ENCODE measurements around the gene ANKIB1.

DNA sequence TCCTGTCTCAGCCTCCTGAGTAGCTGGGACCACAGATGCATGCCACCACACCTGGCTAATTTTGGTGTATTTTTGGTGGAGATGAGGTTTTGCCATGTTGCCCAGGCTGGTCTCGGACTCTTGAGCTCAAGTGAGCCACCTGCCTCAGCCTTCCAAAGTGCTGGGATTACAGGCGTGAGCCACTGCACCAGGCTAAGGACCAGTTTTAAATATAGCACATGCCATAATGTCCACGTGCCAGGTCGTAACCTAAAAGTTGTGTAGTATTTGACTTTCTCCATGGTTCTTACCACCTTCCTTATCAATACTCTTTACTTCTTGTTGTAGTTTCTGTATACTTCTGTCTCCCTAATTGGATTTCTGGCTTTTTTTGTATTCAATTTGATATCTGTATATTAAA lies 13.3 kb downstream of the ANKIB1 start:
- TF ChIP-seq ZNF138 (tag by site-specific recombination; IDR thresholded peaks at IDR 0.05; ENCODE audit: borderline replicate concordance), result no peak
- TF ChIP-seq, protein P1, sequence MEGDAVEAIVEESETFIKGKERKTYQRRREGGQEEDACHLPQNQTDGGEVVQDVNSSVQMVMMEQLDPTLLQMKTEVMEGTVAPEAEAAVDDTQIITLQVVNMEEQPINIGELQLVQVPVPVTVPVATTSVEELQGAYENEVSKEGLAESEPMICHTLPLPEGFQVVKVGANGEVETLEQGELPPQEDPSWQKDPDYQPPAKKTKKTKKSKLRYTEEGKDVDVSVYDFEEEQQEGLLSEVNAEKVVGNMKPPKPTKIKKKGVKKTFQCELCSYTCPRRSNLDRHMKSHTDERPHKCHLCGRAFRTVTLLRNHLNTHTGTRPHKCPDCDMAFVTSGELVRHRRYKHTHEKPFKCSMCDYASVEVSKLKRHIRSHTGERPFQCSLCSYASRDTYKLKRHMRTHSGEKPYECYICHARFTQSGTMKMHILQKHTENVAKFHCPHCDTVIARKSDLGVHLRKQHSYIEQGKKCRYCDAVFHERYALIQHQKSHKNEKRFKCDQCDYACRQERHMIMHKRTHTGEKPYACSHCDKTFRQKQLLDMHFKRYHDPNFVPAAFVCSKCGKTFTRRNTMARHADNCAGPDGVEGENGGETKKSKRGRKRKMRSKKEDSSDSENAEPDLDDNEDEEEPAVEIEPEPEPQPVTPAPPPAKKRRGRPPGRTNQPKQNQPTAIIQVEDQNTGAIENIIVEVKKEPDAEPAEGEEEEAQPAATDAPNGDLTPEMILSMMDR (tag by site-specific recombination; IDR thresholded peaks at IDR 0.05), result no peak
- TF ChIP-seq, protein P2, sequence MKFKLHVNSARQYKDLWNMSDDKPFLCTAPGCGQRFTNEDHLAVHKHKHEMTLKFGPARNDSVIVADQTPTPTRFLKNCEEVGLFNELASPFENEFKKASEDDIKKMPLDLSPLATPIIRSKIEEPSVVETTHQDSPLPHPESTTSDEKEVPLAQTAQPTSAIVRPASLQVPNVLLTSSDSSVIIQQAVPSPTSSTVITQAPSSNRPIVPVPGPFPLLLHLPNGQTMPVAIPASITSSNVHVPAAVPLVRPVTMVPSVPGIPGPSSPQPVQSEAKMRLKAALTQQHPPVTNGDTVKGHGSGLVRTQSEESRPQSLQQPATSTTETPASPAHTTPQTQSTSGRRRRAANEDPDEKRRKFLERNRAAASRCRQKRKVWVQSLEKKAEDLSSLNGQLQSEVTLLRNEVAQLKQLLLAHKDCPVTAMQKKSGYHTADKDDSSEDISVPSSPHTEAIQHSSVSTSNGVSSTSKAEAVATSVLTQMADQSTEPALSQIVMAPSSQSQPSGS (tag by site-specific recombination; IDR thresholded peaks at IDR 0.05; ENCODE audit: low read depth), result no peak
- TF ChIP-seq ZSCAN30 (tag by site-specific recombination; IDR thresholded peaks at IDR 0.05), result no peak
- TF ChIP-seq, protein P3, sequence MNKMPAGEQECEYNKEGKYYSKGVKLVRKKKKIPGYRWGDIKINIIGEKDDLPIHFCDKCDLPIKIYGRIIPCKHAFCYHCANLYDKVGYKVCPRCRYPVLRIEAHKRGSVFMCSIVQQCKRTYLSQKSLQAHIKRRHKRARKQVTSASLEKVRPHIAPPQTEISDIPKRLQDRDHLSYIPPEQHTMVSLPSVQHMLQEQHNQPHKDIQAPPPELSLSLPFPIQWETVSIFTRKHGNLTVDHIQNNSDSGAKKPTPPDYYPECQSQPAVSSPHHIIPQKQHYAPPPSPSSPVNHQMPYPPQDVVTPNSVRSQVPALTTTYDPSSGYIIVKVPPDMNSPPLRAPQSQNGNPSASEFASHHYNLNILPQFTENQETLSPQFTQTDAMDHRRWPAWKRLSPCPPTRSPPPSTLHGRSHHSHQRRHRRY (tag by site-specific recombination; IDR thresholded peaks at IDR 0.05), result no peak

Measured in HEK293 (cell line).